Measurements from ENCODE around the gene ASNSD1.

The ASNSD1 gene

DNA sequence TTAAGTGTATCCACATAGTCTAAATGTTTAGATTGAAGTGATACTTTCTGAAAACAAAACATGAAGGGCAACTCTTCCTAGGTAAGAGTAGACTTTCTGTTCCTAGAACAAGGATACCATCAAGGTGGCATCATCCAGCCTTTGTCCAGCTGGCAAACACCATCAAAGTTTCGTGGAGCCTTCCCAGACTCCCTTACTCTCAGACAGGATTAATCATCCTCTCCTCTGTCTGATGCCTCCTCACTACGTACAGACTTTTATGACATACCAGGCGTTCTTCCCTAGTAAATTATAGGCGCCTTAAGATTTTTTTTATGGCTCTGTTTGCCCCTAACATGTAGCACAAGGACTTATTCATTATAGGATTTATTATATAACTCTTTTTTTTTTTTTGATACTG, 29.4 kb upstream of the ASNSD1 start:
- DNase-seq (ENCODE audit: low spot score): no peak
- in situ Hi-C loops (cut with MboI; ENCODE audit: low pct_unique_long_range_greater_than_20kb, low sequenced_read_pairs, unreplicated experiment): no loop called here
- TF ChIP-seq, protein P1, sequence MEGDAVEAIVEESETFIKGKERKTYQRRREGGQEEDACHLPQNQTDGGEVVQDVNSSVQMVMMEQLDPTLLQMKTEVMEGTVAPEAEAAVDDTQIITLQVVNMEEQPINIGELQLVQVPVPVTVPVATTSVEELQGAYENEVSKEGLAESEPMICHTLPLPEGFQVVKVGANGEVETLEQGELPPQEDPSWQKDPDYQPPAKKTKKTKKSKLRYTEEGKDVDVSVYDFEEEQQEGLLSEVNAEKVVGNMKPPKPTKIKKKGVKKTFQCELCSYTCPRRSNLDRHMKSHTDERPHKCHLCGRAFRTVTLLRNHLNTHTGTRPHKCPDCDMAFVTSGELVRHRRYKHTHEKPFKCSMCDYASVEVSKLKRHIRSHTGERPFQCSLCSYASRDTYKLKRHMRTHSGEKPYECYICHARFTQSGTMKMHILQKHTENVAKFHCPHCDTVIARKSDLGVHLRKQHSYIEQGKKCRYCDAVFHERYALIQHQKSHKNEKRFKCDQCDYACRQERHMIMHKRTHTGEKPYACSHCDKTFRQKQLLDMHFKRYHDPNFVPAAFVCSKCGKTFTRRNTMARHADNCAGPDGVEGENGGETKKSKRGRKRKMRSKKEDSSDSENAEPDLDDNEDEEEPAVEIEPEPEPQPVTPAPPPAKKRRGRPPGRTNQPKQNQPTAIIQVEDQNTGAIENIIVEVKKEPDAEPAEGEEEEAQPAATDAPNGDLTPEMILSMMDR (IDR thresholded peaks at IDR 0.05; ENCODE audit: extremely low read depth, insufficient read depth, missing control alignments): no peak

DNA sequence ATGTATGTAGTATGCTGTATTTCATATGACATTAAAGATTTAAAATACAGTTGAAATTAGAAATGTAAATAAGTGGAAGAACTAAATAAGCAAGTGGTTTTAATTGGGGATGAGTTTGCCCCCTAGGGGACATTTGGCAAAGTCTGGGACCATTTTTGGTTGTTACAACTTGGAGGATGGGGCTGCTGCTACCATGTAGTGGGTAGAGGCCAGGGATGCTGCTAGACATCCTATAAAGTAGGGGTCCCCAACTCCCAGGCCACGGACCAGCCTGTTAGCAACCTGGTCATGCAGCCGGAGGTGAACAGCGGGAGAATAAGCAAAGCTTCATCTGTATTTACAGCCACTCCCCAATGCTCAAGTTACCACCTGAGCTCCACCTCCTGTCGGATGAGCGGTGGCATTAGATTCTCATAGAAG, 27.9 kb upstream of the ASNSD1 start:
- in situ Hi-C loops (cut with MboI; ENCODE audit: low pct_unique_long_range_greater_than_20kb, low sequenced_read_pairs, unreplicated experiment): no loop called here
- DNase-seq (ENCODE audit: low spot score): no peak

DNA sequence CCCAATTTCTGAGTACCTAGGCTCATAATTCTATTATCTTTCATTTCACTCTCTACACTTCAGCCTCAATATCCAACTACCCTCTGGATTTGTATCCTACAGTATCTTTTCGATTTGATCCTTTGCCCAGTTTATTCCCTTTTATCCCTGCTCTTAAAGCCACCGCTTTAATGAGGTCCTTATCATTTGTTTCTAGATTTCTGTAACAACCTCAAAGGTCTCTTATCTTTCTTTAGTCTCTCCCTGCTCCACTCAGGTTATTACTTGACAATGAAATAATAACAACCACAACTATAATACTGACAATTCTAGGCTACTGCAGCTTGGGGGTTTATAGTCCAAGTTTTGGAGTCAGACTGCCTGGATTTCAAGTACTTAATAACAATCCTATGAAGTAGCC, 25.9 kb upstream of the ASNSD1 start:
- TF ChIP-seq, protein P1 (IDR thresholded peaks at IDR 0.05; ENCODE audit: extremely low read depth, insufficient read depth, missing control alignments): no peak
- DNase-seq (ENCODE audit: low spot score): no peak
- in situ Hi-C loops (cut with MboI; ENCODE audit: low pct_unique_long_range_greater_than_20kb, low sequenced_read_pairs, unreplicated experiment): no loop called here

More for the DNA sequence above, 27.9 kb upstream of the ASNSD1 start:
- TF ChIP-seq, protein P1 (IDR thresholded peaks at IDR 0.05; ENCODE audit: extremely low read depth, insufficient read depth, missing control alignments): peak; percentile 24

DNA sequence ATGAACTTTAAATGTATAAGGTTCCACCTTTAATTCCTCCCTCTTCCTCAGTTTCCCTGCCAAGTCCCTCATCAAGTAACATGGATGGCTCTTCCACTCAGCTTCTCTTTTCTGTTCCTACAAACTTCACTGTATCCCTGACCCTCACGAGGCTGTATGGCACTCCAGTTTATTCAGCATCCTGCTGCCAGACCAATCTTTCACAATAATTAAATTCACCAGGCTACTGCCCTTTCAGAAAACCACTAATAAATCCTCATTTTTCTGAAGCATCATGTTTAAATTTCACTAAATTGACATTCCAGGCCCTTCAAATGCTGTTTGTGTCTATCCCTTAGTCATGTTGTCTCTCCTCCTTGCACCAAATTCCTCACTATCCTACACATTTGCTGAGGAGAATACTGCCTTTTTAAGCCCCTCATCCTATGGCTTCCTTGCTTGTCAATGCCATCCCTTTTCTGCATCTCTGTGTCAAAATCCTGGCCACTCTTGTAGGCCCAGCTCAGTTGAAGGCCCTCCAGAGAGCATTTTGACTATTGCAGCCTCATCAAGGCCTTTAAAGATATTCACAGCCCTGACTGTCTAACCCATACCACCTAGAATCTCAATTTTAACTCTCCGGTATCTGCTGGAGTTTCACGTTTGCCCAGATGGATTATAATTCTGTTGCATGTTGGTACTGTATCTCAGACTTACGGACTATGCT, 22.8 kb upstream of the ASNSD1 start:
- in situ Hi-C loops (cut with MboI; ENCODE audit: low pct_unique_long_range_greater_than_20kb, low sequenced_read_pairs, unreplicated experiment): no loop called here
- TF ChIP-seq, protein P1 (IDR thresholded peaks at IDR 0.05; ENCODE audit: extremely low read depth, insufficient read depth, missing control alignments): no peak
- DNase-seq (ENCODE audit: low spot score): no peak

DNA sequence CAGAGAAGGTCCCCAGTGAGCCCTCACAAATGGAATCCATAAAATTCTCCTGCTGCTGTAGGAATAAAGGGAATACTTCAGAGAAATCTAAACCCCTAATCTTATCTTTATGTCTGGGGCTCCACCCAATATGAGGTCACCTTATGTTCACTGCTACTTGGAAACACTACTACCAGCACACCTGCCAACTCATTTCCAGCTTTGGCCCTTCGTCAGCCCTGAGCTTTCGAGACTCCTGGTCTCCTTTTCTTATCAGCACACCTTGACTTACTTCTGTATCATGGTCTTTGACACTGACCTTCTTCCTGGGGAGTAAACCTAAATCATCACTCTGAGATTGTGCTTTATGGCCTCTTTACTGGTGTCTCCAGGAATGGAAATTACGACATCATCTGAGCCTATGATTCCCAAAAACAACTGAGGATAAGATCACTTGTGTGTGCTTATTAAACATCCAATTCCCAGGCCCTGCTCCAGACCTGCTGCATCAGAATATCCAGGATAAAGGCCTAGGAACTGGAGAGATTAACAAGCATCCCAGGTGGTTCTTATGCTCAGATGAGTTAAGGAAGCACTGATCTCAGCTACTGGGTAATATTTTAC, 22.2 kb upstream of the ASNSD1 start:
- DNase-seq (ENCODE audit: low spot score): no peak
- in situ Hi-C loops (cut with MboI; ENCODE audit: low pct_unique_long_range_greater_than_20kb, low sequenced_read_pairs, unreplicated experiment): no loop called here
- TF ChIP-seq, protein P1 (IDR thresholded peaks at IDR 0.05; ENCODE audit: extremely low read depth, insufficient read depth, missing control alignments): no peak

DNA sequence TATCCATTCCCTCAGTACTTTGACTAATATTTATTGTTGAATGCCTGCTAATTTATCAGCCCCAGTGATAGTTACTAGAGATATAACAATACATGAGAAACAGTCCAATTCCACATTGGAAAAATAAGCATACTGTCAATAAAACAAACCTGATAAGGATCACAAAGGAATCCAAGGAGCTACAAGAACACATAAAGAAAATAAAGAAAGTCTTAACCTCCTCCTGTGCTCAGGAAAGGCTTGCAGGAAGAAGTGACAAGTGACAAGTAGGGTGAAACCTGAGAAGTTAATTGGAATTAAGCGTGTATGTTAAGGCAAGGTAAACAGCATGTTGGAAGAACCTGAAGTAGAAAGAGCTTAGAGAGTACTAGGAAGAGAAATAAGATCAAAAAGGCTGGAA, 20.3 kb upstream of the ASNSD1 start:
- in situ Hi-C loops (cut with MboI; ENCODE audit: low pct_unique_long_range_greater_than_20kb, low sequenced_read_pairs, unreplicated experiment): no loop called here
- no peak for DNase-seq (ENCODE audit: low spot score)
- TF ChIP-seq, protein P1 (IDR thresholded peaks at IDR 0.05; ENCODE audit: extremely low read depth, insufficient read depth, missing control alignments): no peak

Data from GM13977 (cell line).